A549 treated with Mapracorat at 1 μM for 4 hours (cell line): Measurements from ENCODE around the gene TRMT10A. TPM values are rescaled to one million over a fixed set of nuclear protein-coding genes. Genes with fewer than 3 reads are reported as not detected.

Experiments used
- total RNA-seq: library from RNA; stranded (reverse); fragments of 200-300 nt; extraction: Qiagen RNA extraction; gene quantifications from 5 replicates; pipeline ENCODE4 v1.2.3, GENCODE V29; 2022

The TRMT10A gene
- 2.9 to 5.2 TPM (median 3.7 TPM) in 5 replicates for total RNA-seq

GRCh38 chr4:99563310-99564186, at the start of gene TRMT10A:
TRMT10A (minus strand) TSS chr4:99564039; CDS start chr4:99559338, 4,701 bp downstream.

DNA sequence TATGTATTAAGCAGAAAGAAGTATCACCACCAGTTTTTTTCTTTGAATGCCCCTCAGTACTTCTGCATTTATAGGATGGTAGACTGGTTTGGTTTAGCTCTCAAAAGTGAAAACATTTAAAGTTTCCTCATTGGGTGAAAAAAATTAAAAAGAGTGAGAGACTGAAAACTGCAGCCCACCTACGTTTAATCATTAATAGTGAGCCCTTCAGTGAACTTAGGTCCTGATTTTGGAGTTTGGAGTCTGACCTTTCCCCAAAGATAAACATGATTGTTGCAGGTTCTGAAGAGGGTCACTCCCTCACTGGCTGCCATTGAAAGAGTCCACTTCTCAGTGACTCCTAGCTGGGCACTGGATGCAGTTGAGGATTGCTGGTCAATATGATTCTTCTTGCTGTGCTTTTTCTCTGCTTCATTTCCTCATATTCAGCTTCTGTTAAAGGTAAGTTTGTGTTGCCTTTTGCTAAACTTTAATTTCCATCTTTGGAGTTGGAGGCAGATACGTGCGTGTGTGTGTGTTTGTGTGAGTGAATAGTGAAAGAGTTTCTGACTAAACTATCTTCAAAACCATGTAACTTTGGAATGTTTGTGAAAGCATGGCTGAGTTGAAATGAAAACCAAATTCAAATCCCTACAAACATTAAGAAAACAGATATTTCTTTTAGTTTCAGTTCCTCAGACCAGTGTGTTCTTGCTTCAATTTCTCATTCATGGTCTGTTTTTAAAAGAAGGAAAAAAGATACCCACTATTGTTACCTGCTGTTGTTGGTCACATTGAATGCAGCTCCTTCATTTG, 10.9 kb upstream of the TRMT10A start, which contains the start of gene MTTP:
Gene MTTP (plus strand): TSS at position 295 of the 795 bp plus-strand sequence. CDS start 86 bp downstream, at position 381.

GRCh38 chr4:99510721-99511120, 53.1 kb downstream of the TRMT10A start, which contains the start of gene C4orf17:
C4orf17 (plus strand) TSS chr4:99511021; CDS start chr4:99513082, 2,061 bp downstream.

Other genes with a start within 250 kb of the TRMT10A start
- not detected in 5 replicates for gene ADH1B, start 242.6 kb downstream of the TRMT10A start, total RNA-seq
- gene ADH1C, start 211.3 kb downstream of the TRMT10A start, total RNA-seq: not detected in 5 replicates
- not detected in 5 replicates for gene ADH7, start 128.7 kb downstream of the TRMT10A start, total RNA-seq
- not detected in 5 replicates for gene C4orf17, start 53.0 kb downstream of the TRMT10A start, total RNA-seq
- not detected in 5 replicates for gene MTTP, start 10.8 kb upstream of the TRMT10A start, total RNA-seq
- not detected in 5 replicates for gene C4orf54, start 93.8 kb upstream of the TRMT10A start, total RNA-seq